GM18873 (cell line): Measurements from ENCODE around the gene ENTPD1.
"Not testable (repeated sequence)": the region's sequence is repeated elsewhere in the genome, so short reads cannot be mapped to it uniquely, and the experiment has no call there.

Experiments used
- ATAC-seq: cut with Tn5 transposase; IDR thresholded peaks from one replicate; pipeline ENCODE4 v1.9.1; 2021; ENCODE audit warnings: mild to moderate bottlenecking, moderate library complexity, moderate number of reproducible peaks; ENCODE audit not compliant: unreplicated experiment, low FRiP score

ENTPD1 gene, protein sequence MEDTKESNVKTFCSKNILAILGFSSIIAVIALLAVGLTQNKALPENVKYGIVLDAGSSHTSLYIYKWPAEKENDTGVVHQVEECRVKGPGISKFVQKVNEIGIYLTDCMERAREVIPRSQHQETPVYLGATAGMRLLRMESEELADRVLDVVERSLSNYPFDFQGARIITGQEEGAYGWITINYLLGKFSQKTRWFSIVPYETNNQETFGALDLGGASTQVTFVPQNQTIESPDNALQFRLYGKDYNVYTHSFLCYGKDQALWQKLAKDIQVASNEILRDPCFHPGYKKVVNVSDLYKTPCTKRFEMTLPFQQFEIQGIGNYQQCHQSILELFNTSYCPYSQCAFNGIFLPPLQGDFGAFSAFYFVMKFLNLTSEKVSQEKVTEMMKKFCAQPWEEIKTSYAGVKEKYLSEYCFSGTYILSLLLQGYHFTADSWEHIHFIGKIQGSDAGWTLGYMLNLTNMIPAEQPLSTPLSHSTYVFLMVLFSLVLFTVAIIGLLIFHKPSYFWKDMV

GRCh38 chr10:95756041-95756761 lies at the start of gene ENTPD1:
Gene ENTPD1 (plus strand): TSS chr10:95756163. CDS start chr10:95756240, 77 bp downstream.
- ATAC-seq, result peak; percentile 25

DNA sequence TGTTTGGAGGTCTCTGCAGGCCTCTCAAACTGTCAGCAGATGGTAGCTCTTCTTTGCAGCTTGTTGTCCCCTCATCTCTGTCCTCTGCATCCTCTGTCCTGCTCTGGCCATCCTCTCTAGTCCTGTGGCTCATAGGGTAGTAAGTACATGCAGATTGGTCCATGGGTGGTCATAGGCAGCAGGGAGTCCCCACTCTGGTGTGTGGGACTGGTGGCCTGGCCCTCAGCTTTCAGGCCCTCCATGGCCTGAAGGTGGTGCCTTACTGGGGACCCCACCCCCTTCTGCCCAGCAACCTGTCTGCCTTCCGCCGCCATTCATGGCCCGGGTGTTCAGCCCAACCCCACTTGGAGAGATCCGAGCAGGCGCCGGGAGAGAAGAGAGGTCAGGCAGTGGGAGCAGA lies 49.4 kb upstream of the ENTPD1 start:
- no peak for ATAC-seq

GRCh38 chr10:95706990-95707389 lies 49.0 kb upstream of the ENTPD1 start:
- no peak for ATAC-seq

DNA sequence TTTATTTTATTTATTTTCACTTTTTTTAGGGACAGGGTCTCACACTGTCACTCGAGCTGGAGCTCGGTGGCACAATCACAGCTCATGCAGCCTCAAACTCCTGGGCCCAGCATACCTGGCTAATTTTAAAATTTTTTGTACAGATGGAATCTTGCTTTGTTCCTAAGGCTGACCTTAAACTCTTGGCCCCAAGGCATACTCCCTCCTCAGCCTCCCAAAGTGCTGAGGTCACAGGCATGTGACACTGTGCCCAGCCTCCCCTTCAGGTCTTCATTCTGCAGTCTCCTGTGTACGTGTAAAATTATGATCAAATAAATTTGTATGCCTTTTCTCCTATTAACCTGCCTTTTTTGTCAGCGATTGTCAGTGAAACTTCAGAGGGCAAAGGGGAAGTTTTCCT lies 44.5 kb upstream of the ENTPD1 start:
- ATAC-seq, result no peak

DNA sequence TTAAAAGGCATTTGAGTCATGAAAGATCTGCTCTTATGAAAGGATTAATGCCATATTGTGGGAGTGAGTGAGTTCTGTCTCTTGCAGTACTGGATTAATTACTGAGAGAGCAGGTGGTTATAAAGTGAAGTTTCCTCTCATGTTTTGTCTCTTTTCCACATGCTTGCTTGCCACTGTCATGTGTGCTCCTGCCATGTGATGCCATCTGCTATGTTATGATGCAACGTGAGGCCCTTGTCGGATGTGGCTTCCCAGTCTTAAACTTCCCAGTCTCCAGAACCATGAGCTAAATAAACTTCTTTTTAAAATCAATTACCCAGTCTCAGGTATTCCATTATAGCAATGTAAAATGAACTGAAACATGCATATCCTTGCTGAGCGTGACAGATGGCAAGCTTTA lies 39.5 kb upstream of the ENTPD1 start:
- no peak for ATAC-seq

- ATAC-seq, result no peak
Measured at GRCh38 chr10:95716866-95717265, 39.1 kb upstream of the ENTPD1 start.

GRCh38 chr10:95720745-95721144 lies 35.2 kb upstream of the ENTPD1 start:
- not testable (repeated sequence) for ATAC-seq

- not testable (repeated sequence) for ATAC-seq
Measured at GRCh38 chr10:95722496-95722895, 33.5 kb upstream of the ENTPD1 start.

- ATAC-seq, result no peak
Measured at GRCh38 chr10:95728526-95728925, 27.4 kb upstream of the ENTPD1 start.

- no peak for ATAC-seq
Measured at GRCh38 chr10:95729323-95730055, 26.5 kb upstream of the ENTPD1 start.

GRCh38 chr10:95730233-95730632 lies 25.7 kb upstream of the ENTPD1 start:
- ATAC-seq, result no peak

DNA sequence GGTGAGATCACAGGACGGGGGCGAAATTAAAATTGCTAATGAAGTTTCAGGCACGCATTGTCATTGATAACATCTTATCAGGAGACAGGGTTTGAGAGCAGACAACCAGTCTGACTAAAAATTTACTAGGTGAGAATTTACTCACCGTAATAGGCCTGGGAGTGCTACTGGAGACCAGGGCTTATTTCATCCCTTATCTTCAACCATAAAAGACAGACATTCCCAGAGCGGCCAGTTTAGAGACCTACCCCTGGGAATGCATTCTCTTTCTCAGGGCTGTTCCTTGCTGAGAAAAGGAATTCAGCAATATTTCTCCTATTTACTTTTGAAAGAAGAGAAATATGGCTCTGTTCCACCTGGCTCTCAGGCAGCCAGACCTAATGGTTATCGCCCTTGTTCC lies 23.1 kb upstream of the ENTPD1 start:
- ATAC-seq, result not testable (repeated sequence)

- ATAC-seq, result no peak
Measured at GRCh38 chr10:95739056-95739455, 16.9 kb upstream of the ENTPD1 start.

GRCh38 chr10:95741807-95742467 lies 14.0 kb upstream of the ENTPD1 start:
- no peak for ATAC-seq

- ATAC-seq, result no peak
Measured at GRCh38 chr10:95742485-95742884, 13.5 kb upstream of the ENTPD1 start.

DNA sequence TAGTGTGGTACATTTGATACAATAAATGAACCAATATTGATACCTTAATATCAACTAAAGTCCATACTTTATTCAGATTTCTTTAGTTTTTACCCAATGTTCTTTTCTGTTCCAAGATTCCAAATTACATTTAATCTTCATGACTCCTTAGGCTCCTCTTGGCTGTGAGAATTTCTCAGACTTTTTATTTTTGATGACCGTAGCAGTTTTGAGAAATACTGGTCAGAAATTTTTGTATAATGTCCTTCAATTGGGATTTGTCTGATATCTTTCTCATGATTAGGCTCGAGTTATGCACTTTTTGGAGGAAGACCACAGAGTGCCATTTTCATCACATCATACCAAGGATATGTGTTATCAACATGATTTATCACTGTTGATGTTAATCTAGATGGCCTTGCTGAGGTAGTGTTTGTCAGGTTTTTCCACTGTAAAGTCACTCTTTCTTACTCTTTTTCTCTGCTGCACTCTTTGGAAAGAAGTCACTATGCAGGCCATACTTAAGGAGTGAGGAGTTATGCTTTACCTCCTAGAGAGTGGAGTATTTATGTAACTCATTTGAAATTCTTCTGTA lies 12.9 kb upstream of the ENTPD1 start:
- no peak for ATAC-seq

- ATAC-seq, result no peak
Measured at GRCh38 chr10:95745501-95745900, 10.5 kb upstream of the ENTPD1 start.

DNA sequence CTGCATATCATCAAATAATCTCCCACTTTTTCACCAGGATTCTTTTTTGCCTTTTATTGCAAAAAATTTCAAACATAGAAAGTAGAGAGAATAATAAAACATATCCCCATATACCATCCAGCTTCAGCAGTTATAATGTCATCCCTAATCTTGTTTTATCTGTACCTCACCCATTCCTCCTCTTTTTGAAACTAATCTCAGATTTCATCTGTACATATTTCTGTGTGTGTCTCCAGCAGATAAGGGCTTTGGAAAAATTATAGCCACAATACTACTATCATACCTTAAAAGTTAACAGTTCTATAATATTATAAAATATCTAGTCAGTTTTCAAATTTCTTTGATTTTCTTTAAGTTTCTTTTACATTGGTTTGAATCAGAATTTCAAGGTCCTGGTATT lies 7.6 kb upstream of the ENTPD1 start:
- ATAC-seq, result no peak

DNA sequence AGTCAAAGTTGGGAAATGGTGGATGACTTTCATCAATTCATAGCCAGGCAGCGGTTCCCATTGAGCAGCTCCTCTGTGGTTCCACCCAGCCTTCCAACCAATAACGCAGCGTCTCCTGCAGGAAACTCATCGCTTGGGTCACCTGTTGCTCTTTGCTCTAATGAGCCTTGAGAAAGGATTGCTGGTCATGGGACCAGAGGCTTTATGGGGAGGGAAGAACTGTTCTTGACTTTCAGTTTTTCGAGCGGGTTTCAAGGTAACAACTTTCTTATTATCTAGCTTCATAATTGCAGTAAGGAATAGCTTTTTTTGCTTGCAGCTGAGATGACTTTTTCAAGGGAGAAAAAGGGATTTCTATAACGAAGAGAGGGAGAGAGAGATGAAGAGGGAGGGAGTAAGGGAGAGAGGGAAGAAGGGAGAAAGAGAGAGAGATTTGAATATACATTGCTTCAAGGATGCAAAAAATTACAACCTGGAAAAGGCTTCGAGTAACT lies 405 bp upstream of the ENTPD1 start:
- no peak for ATAC-seq
